Activated gamma-delta T cell treated with anti-CD3 and anti-CD28 coated beads, Interleukin-2, amount 50 U/mL, for 16 hours (primary cell): Measurements from ENCODE around the gene ZNF205.
"Not testable (repeated sequence)": the region's sequence is repeated elsewhere in the genome, so short reads cannot be mapped to it uniquely, and the experiment has no call there.

Source experiments
- DNase-seq: peaks from one replicate; pipeline ENCODE4 v3.0.0-alpha.2; 2020; ENCODE audit warnings: low read depth

ZNF205 gene

DNA sequence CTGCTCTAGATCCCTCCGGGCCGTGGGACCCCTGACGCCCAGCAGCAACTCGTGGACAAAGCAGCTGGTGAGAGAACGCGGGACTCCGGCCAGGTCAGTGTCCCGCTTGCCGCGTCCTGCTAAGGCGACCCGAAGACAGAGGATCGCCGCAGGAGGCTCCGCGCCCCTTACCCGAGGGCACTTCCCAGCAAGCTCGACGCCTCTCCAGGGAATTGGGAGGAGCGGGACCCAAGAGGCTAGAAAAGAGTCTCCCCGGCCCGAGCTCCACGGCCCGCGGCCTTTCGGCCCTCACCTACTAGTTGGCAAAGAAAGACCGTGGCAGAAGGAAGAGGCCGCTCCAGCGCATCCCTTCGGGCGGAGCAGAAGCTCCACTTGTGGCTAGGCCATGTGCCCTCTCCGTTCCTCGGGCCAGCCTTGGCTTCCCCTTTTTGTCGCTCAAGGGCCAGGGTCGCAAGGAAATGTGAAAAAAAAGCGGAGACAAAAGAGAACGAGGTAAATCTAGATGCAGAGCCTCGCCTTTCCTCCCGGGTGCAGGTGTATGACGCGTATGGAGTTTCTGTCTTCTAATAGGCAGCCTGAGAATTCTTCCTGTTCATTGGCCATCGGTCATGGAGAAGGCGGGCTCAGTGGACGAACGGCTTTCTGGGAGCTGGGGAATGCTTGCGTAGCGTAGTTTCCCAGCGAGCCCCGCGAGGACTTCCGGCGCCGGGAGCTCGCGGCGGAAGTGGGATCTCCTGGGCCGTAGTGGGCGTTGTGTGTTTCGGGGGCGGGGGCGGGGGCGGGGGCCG lies 22.1 kb downstream of the ZNF205 start, which contains the start of gene ZNF213:
TSS of gene ZNF213 (plus strand) at position 692 of the 788 bp plus-strand sequence. CDS start 2,252 bp downstream, outside the sequence.
- DNase-seq: peak; percentile 88

DNA sequence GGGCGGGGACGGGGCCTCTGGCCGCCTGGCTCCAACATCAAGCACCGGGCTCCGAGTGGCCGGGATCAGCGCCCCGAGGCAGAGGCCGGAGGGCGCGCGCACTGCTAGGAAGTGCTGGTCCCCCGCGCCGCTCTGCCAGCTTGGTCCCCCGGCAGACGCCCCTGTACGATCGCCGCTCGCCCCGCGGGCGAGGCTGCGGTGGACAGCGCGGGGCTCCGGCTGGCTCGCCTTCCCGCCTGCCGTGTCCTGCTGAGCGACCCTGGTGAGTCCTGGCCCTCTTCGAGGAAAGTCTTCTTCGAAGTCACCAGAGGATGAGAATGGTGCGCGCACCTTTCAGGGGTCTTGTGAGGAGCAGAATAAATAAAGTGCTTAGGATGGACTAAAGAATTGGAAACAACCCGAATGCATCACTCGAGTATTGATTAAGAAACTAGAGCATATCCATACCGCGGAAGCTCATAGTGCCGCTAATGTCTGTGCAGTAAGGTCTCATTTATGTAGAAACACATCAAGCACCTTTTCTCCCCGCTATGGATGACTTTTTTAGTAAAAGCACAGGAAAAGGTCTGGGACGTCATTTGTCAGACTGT lies 22.8 kb downstream of the ZNF205 start:
- no peak for DNase-seq

DNA sequence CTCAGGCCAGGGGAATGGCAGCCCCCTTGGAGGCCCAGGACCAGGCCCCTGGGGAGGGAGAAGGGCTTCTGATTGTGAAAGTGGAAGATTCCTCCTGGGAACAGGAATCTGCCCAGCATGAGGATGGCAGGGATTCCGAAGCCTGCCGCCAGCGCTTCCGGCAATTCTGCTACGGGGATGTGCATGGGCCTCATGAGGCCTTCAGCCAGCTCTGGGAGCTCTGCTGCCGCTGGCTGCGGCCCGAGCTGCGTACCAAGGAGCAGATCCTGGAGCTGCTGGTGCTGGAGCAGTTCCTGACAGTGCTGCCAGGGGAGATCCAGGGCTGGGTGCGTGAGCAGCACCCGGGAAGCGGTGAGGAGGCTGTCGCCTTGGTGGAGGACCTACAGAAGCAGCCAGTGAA lies 24.9 kb downstream of the ZNF205 start:
- no peak for DNase-seq

- no peak for DNase-seq
Observed at GRCh38 chr16:3138342-3138741, 26.0 kb downstream of the ZNF205 start.

GRCh38 chr16:3138823-3139426 lies 26.5 kb downstream of the ZNF205 start:
- DNase-seq: no peak

DNA sequence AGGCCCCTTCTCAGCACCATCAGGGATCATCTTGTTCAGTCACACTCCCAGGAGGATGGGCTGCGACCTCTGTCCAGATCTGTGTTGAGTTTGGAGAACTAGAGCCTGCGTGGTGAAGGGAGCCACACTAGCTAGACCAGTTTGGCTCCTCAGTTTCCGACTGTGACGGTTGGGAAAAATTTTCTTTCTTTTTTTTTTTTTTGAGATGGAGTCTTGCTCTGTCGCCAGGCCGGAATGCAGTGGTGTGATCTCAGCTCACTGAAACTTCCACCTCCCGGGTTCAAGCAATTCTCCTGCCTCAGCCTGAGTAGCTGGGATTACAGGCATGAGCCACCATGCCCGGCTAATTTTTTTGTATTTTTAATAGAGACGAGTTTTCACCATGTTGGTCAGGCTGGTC lies 27.2 kb downstream of the ZNF205 start:
- not testable (repeated sequence) for DNase-seq

- no peak for DNase-seq
Observed at GRCh38 chr16:3140603-3141427, 28.4 kb downstream of the ZNF205 start.

- no peak for DNase-seq
Observed at GRCh38 chr16:3141781-3142311, 29.5 kb downstream of the ZNF205 start.

GRCh38 chr16:3142327-3142726 lies 29.9 kb downstream of the ZNF205 start:
- no peak for DNase-seq

DNA sequence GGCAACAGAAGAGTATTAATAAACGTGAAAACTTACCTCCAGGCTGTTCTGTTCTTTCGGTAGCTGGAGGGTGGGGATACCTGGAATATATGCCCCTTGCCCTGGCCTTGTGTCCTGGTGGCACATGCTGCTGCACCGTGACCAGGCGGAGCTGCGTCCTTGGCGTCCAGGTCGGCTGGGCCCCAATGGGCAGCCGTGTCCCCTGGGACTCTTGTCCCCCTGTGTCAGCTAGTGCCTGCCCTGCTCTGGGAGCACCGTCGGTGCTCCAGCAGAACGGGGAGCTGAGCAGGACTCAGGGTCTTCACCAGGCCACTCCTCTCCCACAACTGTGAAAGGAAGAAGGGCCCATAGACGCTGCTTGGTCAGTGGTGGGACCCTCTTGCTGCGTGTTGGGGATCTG lies 30.4 kb downstream of the ZNF205 start:
- no peak for DNase-seq

DNA sequence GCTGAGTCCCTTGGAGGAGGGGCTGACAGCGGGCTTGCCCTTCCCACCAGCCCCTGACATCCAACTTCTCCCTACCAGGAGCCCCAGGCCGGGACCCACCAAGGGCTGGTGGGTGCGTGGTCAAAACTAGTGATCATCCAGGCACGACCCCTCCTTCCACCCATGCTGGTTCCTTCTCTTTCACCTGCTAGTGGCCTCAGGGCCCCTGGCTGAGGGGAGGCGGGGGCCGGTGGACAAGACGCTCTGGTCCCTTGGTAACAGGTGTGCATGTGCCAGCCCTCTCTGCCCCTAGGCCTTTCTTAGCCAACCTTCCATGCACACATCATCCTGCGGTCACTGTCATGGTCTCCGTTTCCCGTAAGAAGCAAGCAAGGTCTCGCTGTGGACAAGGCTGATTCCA lies 30.8 kb downstream of the ZNF205 start:
- no peak for DNase-seq

DNA sequence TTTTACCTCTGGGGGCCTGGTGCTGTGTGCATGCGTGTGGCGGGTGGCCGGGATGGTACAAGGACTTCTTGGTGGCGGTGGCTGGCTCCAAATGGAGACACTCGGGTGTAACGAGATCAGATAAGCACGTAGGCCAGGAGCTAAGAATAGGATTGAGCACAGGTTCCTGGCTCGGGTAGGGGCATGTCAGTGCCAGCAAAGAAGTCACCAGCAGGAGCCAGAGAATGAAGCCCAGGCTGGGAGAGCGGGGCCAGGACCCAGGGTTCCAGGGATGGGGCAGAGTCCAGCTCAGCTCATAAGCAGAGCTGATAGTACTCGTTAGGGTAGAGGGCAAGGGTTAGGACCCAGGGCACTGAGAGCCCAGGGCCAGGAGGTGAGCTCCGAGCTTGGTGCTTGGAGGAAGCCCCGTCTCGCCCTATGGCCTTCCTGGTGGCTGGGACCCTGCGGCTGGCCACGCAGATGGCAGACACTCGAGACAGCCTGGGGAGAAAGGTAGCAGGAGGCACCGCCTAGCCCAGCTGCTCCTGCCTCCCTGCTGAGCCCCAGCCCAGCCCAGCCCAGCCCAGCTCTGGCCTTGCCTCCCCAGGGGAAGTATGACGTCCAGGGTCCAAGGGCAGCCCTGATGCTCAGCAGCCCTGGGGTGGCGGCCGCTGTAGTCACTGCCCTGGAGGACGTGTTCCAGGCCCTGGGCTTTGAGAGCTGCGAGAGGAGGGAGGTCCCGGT lies 31.4 kb downstream of the ZNF205 start:
- no peak for DNase-seq

- no peak for DNase-seq
Observed at GRCh38 chr16:3144321-3144983, 32.1 kb downstream of the ZNF205 start.

GRCh38 chr16:3145151-3145550 lies 32.8 kb downstream of the ZNF205 start:
- DNase-seq: no peak

DNA sequence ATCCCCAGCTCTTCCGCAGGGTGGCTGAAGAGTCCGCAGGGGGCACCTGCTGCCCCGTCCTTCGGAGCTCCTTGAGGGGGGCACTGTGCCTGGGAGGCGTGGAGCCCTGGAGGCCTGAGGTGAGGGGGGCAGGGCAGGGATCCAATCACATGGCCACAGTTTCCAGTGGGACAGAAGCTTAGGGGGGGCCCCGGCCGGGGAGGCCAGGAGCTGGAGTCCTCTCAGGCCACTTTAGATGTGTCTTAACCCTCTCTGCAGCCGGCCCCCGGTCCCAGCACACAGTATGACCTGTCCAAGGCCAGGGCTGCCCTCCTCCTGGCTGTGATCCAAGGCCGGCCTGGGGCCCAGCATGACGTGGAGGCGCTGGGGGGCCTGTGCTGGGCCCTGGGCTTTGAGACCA lies 33.3 kb downstream of the ZNF205 start:
- DNase-seq: no peak

DNA sequence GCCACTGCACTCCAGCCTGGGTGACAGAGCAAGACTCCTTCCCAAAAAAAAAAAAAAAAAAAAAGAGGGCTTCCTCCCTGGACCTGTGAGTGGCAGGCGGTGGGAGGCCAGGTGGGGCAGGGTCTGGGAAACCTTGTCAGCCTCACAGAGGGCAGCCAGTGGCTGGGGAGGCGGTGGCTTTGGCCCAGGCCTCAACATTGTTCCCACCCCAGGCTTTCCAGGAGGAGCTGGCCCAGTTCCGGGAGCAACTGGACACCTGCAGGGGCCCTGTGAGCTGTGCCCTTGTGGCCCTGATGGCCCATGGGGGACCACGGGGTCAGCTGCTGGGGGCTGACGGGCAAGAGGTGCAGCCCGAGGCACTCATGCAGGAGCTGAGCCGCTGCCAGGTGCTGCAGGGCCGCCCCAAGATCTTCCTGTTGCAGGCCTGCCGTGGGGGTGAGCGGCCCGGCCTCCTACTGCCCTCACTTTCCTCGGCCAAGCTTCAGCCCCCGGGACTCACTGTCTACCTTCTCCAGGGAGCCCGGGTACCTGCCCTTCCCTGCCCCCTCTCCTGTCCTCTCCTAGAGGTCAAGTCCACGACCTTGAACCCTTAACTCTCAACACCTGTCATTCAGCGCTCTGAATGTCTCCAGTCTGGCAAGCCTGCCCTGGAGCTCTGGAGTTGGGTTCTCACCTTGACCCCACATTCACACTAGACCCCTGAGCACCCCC lies 34.8 kb downstream of the ZNF205 start:
- no peak for DNase-seq

GRCh38 chr16:3147757-3148104 lies 35.3 kb downstream of the ZNF205 start:
- DNase-seq: no peak

DNA sequence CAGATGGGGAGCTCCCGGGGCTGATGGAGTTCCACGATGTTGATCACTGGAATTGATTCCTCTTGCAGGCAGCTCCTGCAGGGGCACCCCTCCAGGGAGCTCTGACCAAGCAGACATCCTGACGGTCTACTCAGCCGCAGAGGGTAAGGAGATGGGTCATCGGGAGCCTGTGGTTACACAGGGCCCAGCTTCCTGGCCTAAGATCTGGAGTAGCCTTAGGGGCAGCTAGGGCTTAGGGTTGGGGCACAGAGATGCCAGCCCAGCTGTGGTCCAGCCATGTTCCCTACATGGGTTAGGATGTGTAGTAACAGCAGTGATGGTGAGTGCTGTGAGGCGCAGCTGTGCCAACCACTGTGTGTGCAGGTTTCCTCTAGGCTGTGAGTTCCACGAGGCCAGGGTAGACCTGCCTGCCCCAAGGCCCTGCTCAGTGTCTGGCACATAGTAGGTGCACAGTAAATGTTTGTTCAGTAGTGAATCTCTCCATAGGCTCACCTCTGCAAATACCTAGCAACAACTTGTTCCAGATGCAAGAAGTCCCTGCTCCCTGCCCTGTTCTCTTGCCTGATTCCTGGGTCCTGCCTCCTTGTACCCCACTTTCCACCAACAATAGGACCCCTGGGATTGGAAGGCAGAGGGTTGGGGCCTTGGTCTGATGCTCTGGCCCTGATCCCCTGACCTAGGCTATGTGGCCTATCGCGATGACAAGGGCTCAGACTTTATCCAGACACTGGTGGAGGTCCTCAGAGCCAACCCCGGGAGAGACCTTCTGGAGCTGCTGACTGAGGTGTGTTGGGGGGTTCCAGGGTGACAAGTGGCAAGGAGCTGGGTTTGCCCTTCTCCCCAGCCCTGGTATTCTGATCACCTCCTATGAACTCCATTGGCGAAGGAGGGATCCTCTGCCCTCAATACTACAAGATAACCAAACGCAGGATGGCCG lies 36.1 kb downstream of the ZNF205 start:
- DNase-seq: no peak

GRCh38 chr16:3149193-3149530 lies 36.8 kb downstream of the ZNF205 start:
- DNase-seq: no peak
